HepG2 (cell line): ENCODE data around the gene OBP2B. TPM values are rescaled to one million over a fixed set of nuclear protein-coding genes. Genes with fewer than 3 reads are reported as not detected.

Experiments used
- ATAC-seq: fragments of 200-7000 bp; cut with Tn5 transposase; 3 replicates; pipeline ENCODE4 v1.9.1; 2020; ENCODE audit warnings: mild to moderate bottlenecking, moderate library complexity
- BruUV-seq: library from RNA; stranded (reverse); fragments of 400-500 nt; replicated peaks from 2 replicates; lab custom pipeline; 2021; lab: Mats Ljungman, UMichigan
- CTCF ChIA-PET: fragments of 300-600 bp; formaldehyde crosslinking; extraction: SDS; loops from one replicate; lab custom pipeline; 2021; ENCODE audit warnings: low total read pairs, inconsistent platforms, low intra/inter-chr PET ratio; lab: Yijun Ruan, JAX
- POLR2A ChIA-PET: fragments of 350-600 bp; sonication (Branson Sonifier 250); formaldehyde crosslinking; loops from one replicate; lab custom pipeline; 2020; ENCODE audit warnings: antibody characterized with exemption, inconsistent platforms; lab: Yijun Ruan, JAX
- DNase-seq: peaks from one replicate; pipeline ENCODE4 v3.0.0-alpha.2; 2015; ENCODE audit warnings: low spot score
- FAIRE-seq: peaks from 3 replicates; lab custom pipeline; 2011; peaks lifted over from hg19 to GRCh38; lab: Jason Lieb, UNC
- H2AFZ ChIP-seq: one replicate; pipeline ENCODE4 v1.6.1; 2011; ENCODE audit warnings: low read length, inconsistent platforms
- H3K27ac ChIP-seq: fragments of 300-600 bp; 3 replicates; pipeline ENCODE4 v1.8.0; 2011; ENCODE audit warnings: mixed run types, mild to moderate bottlenecking, mixed read lengths, low read length, inconsistent platforms; ENCODE audit not compliant: insufficient read depth; ENCODE audit errors: extremely low read length
- H3K27me3 ChIP-seq, 2 experiments: fragments of 200-600 bp in 1 of 2; 2 replicates in 1 of 2; 3 replicates in 1 of 2; pipeline versions ENCODE4 v1.6.0 to v1.8.0; 2011; ENCODE audit warnings: low read length in 2 of 2, mild to moderate bottlenecking in 2 of 2, moderate library complexity in 2 of 2, inconsistent platforms in 1 of 2; ENCODE audit not compliant: insufficient read depth in 2 of 2, control insufficient read depth in 1 of 2
- H3K36me3 ChIP-seq, 2 experiments: fragments of 200-600 bp in 1 of 2; replicated peaks in 1 of 2; 2 replicates in 1 of 2; 3 replicates in 1 of 2; pipeline versions ENCODE4 v1.5.1 to v1.8.0; 2011; ENCODE audit warnings: low read length in 2 of 2, inconsistent platforms in 1 of 2; ENCODE audit not compliant: insufficient read depth in 2 of 2, control insufficient read depth in 1 of 2
- H3K4me1 ChIP-seq: 2 replicates; pipeline ENCODE4 v1.5.1; 2012; ENCODE audit warnings: low read length, inconsistent platforms; ENCODE audit not compliant: insufficient read depth
- H3K4me2 ChIP-seq: 2 replicates; pipeline ENCODE4 v1.6.0; 2011; ENCODE audit warnings: low read depth, low read length, inconsistent platforms
- H3K4me3 ChIP-seq, 3 experiments: fragments of 200-600 bp in 1 of 3; sonication (generic), shearing (Covaris generic) in 1 of 3; replicated peaks in 1 of 3; 2 replicates each; pipeline ENCODE4 v1.5.1; 2011 to 2016; ENCODE audit warnings: low read length in 3 of 3, inconsistent platforms in 2 of 3, low read depth in 2 of 3, mild to moderate bottlenecking in 2 of 3, control low read depth in 1 of 3, mixed read lengths in 1 of 3; ENCODE audit not compliant: insufficient read depth in 1 of 3
- H3K79me2 ChIP-seq: one replicate; pipeline ENCODE4 v1.6.1; 2011; ENCODE audit warnings: low read length, inconsistent platforms; ENCODE audit not compliant: insufficient read depth
- H3K9ac ChIP-seq: 2 replicates; pipeline ENCODE4 v1.6.0; 2011; ENCODE audit warnings: mild to moderate bottlenecking, low read depth, low read length, inconsistent platforms; ENCODE audit not compliant: insufficient read depth
- H3K9me3 ChIP-seq: 2 replicates; pipeline ENCODE4 v1.5.1; 2012; ENCODE audit warnings: mild to moderate bottlenecking, low read length
- H4K20me1 ChIP-seq: 2 replicates; pipeline ENCODE4 v1.6.0; 2011; ENCODE audit warnings: inconsistent platforms, mild to moderate bottlenecking, low read length, moderate library complexity; ENCODE audit not compliant: insufficient read depth
- HCFC1 ChIP-seq: fragments of 150-350 bp; IDR thresholded peaks from 2 replicates; pipeline ENCODE4 v1.6.1; 2014; ENCODE audit warnings: low read depth, low read length
- KDM4B ChIP-seq: sonication (generic); formaldehyde crosslinking; IDR thresholded peaks from 2 replicates; pipeline ENCODE4 v1.4.0; 2020; ENCODE audit warnings: missing genetic modification reagents
- KDM5A ChIP-seq: fragments of 200-600 bp; sonication (generic); IDR thresholded peaks from 2 replicates; pipeline ENCODE4 v1.7.0; 2018; ENCODE audit warnings: antibody characterized with exemption, mild to moderate bottlenecking, low read length, borderline replicate concordance
- PCBP2 ChIP-seq: fragments of 200-400 bp; formaldehyde crosslinking; optimal IDR thresholded peaks from 2 replicates; pipeline ENCODE3; 2018; ENCODE audit warnings: low read length, low read depth; ENCODE audit not compliant: poor library complexity, severe bottlenecking
- PHF8 ChIP-seq: sonication (generic); formaldehyde crosslinking; IDR thresholded peaks from 2 replicates; pipeline ENCODE4 v1.5.0; 2020; ENCODE audit warnings: missing genetic modification reagents
- RAD21 ChIP-seq: fragments of 450-650 bp; formaldehyde crosslinking; IDR thresholded peaks from 2 replicates; pipeline ENCODE4 v1.5.0; 2020; ENCODE audit warnings: mild to moderate bottlenecking
- STAG1 ChIP-seq: sonication (generic); formaldehyde crosslinking; IDR thresholded peaks from 2 replicates; pipeline ENCODE4 v1.4.0; 2020; ENCODE audit warnings: missing genetic modification reagents
- YEATS4 ChIP-seq: sonication (generic); formaldehyde crosslinking; IDR thresholded peaks from 2 replicates; pipeline ENCODE4 v1.4.0; 2020; ENCODE audit warnings: missing genetic modification reagents, borderline replicate concordance
- ZBTB7B ChIP-seq: sonication (generic); formaldehyde crosslinking; IDR thresholded peaks from 2 replicates; pipeline ENCODE4 v1.4.0; 2020; ENCODE audit warnings: missing genetic modification reagents
- ZFP90 ChIP-seq: sonication (generic); formaldehyde crosslinking; IDR thresholded peaks from 2 replicates; pipeline ENCODE4 v1.8.0; 2022; ENCODE audit warnings: missing genetic modification reagents, mild to moderate bottlenecking, inconsistent platforms, borderline replicate concordance
- ZNF260 ChIP-seq: sonication (generic); formaldehyde crosslinking; IDR thresholded peaks from 2 replicates; pipeline ENCODE4 v1.4.0; 2020; ENCODE audit warnings: missing genetic modification reagents, low read depth, mild to moderate bottlenecking, borderline replicate concordance
- ZNF576 ChIP-seq: sonication (generic); formaldehyde crosslinking; IDR thresholded peaks from 2 replicates; pipeline ENCODE4 v1.4.0; 2020; ENCODE audit warnings: mild to moderate bottlenecking, missing genetic modification reagents
- ZNF704 ChIP-seq: sonication (generic); formaldehyde crosslinking; IDR thresholded peaks from 2 replicates; pipeline ENCODE4 v1.8.1; 2023; ENCODE audit warnings: mild to moderate bottlenecking, inconsistent platforms, moderate library complexity, missing genetic modification reagents, borderline replicate concordance
- ZNF776 ChIP-seq: sonication (generic); formaldehyde crosslinking; IDR thresholded peaks from 2 replicates; pipeline ENCODE4 v1.4.0; 2020; ENCODE audit warnings: mild to moderate bottlenecking, missing genetic modification reagents
- ZNF790 ChIP-seq: sonication (generic); formaldehyde crosslinking; IDR thresholded peaks from 2 replicates; pipeline ENCODE4 v1.8.0; 2022; ENCODE audit warnings: missing genetic modification reagents, mild to moderate bottlenecking, borderline replicate concordance
- ZSCAN21 ChIP-seq: sonication (generic); formaldehyde crosslinking; IDR thresholded peaks from 2 replicates; pipeline ENCODE4 v1.8.0; 2022; ENCODE audit warnings: mild to moderate bottlenecking, missing genetic modification reagents, moderate library complexity, borderline replicate concordance
- ZXDC ChIP-seq: sonication (generic); formaldehyde crosslinking; IDR thresholded peaks from 2 replicates; pipeline ENCODE4 v1.5.0; 2020; ENCODE audit warnings: mild to moderate bottlenecking, missing genetic modification reagents
- WGBS: methylation state at CpG from one replicate; pipeline ENCODE4 v1.1.6; 2017; ENCODE audit warnings: low lambda C conversion rate; 5-methylcytosine and 5-hydroxymethylcytosine counted together
- in situ Hi-C: cut with HindIII; loops from 2 replicates; pipeline ENCODE4 v1.10.0; 2017; ENCODE audit warnings: low pct_unique_long_range_greater_than_20kb; ENCODE audit not compliant: extremely low pct_ligation_motif_present
- intact Hi-C: fragments of 100-400 bp; cut with micrococcal nuclease; formaldehyde crosslinking; loops from one replicate; pipeline ENCODE4 v1.10.0; 2022; ENCODE audit not compliant: unreplicated experiment
- polyA plus RNA-seq, 8 experiments: library from polyadenylated mRNA; depleted of rRNA in 3 of 8; stranded (reverse) in 7 of 8; unstranded in 1 of 8; fragments of >200 nt; fragmentation: Illumina TruSeq in 4 of 8; extraction: Trizol in 4 of 8; gene quantifications; 2 replicates each; pipeline versions ENCODE4 v1.2.1 to v1.2.3, GENCODE V29; 2011 to 2016; ENCODE audit warnings: low read depth in 4 of 8, missing spikeins in 1 of 8, mixed read lengths in 1 of 8; ENCODE audit not compliant: insufficient read depth in 1 of 8
- total RNA-seq, 5 experiments: library from RNA; depleted of rRNA; stranded (reverse); fragments of >200 nt; fragmentation: Illumina TruSeq; extraction: Trizol; gene quantifications; 2 replicates each; pipeline ENCODE4 v1.2.3, GENCODE V29; 2016; ENCODE audit warnings: low read depth in 1 of 5
- TF ChIP-seq, protein P1 (sequence below): sonication (generic); formaldehyde crosslinking; IDR thresholded peaks from 2 replicates; pipeline ENCODE4 v1.4.0; 2020; ENCODE audit warnings: missing genetic modification reagents

The OBP2B gene
- total and polyA plus RNA-seq, 2 of the 13 experiments (the other 11 are each of a cell fraction or from before 2014, with no cell fraction given): not detected

DNA sequence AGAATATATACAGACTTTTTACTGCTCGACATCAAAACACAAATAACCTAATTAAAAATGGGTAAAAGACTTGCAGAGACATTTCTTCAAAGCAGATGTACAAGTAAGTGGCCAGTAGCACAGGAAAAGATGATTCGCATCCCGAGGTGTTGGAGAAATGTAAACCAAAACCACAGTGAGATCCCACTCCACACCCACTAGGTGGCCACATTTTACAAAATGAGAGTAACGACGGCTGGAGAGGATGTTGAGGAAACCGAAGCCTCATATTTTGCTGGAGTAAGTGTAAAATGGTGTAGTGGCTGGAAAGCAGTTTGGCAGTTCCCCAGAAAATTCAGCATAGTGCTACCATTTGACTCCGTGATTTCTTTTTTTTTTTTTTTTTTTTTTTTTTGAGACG, 24.1 kb downstream of the OBP2B start:
- BruUV-seq: no TSS peak
- Histone ChIP-seq H2AFZ (no peak overlapping the region), H3K4me1 (no peaks in the 10 kb centered on the region), H3K9me3 (no peaks in the 10 kb centered on the region), H3K27ac (no peak overlapping the region), H3K36me3 (no peaks in the 10 kb centered on the region), H3K27me3 (peaks cover 6 to 26% of the 10 kb centered on the region in 2 experiments; a peak in 3 of 5 replicates), H4K20me1 (no peaks in the 10 kb centered on the region), H3K79me2 (no peaks in the 10 kb centered on the region), H3K4me2 (no peak overlapping the region), H3K4me3 (no peak overlapping the region), H3K9ac (no peak overlapping the region)
- WGBS: 28% methylated on average over 8 of the region's 8 CpGs
- in situ Hi-C loops (loop anchor here (5.0 kb wide), 2 partner anchors 147 to 302 kb away; no protein-coding TSS in a partner anchor), intact Hi-C loops (no loop called here)
- DNase-seq (peak; percentile 64), FAIRE-seq (peak; percentile 86), ATAC-seq (peak; percentile 61)
- ChIA-PET CTCF (interaction anchor here (0.7 to 3.0 kb wide), 2 partner anchors 144 to 301 kb away, joined by 3 to 13 read pairs; no protein-coding TSS in a partner anchor), POLR2A (no interaction called here)
- no peak for TF ChIP-seq HCFC1
- TF ChIP-seq RAD21: 0 out of 2 replicates have a peak, but pooled peaks have one; percentile 19
- TF ChIP-seq STAG1 (CRISPR knock-in tag): peak; percentile 73
- TF ChIP-seq PHF8 (CRISPR knock-in tag): no peak
- TF ChIP-seq YEATS4 (CRISPR knock-in tag): no peak
- TF ChIP-seq ZNF576 (CRISPR knock-in tag): no peak
- TF ChIP-seq ZBTB7B: no peak
- no peak for TF ChIP-seq ZFP90 (CRISPR knock-in tag)
- TF ChIP-seq ZXDC: no peak
- no peak for TF ChIP-seq KDM4B
- TF ChIP-seq, protein P1, sequence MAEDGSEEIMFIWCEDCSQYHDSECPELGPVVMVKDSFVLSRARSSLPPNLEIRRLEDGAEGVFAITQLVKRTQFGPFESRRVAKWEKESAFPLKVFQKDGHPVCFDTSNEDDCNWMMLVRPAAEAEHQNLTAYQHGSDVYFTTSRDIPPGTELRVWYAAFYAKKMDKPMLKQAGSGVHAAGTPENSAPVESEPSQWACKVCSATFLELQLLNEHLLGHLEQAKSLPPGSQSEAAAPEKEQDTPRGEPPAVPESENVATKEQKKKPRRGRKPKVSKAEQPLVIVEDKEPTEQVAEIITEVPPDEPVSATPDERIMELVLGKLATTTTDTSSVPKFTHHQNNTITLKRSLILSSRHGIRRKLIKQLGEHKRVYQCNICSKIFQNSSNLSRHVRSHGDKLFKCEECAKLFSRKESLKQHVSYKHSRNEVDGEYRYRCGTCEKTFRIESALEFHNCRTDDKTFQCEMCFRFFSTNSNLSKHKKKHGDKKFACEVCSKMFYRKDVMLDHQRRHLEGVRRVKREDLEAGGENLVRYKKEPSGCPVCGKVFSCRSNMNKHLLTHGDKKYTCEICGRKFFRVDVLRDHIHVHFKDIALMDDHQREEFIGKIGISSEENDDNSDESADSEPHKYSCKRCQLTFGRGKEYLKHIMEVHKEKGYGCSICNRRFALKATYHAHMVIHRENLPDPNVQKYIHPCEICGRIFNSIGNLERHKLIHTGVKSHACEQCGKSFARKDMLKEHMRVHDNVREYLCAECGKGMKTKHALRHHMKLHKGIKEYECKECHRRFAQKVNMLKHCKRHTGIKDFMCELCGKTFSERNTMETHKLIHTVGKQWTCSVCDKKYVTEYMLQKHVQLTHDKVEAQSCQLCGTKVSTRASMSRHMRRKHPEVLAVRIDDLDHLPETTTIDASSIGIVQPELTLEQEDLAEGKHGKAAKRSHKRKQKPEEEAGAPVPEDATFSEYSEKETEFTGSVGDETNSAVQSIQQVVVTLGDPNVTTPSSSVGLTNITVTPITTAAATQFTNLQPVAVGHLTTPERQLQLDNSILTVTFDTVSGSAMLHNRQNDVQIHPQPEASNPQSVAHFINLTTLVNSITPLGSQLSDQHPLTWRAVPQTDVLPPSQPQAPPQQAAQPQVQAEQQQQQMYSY: no peak
- no peak for TF ChIP-seq ZSCAN21 (CRISPR knock-in tag)
- no peak for TF ChIP-seq ZNF260 (CRISPR knock-in tag)
- no peak for TF ChIP-seq PCBP2
- TF ChIP-seq ZNF704 (CRISPR knock-in tag): no peak
- TF ChIP-seq ZNF776: no peak
- no peak for TF ChIP-seq KDM5A
- TF ChIP-seq ZNF790 (CRISPR knock-in tag): no peak
